WTC11 (cell line): Measurements from ENCODE around the gene PLCL2. TPM values are rescaled to one million over a fixed set of nuclear protein-coding genes. Genes with fewer than 3 reads are reported as not detected.
"Not testable (repeated sequence)": the region's sequence is repeated elsewhere in the genome, so short reads cannot be mapped to it uniquely, and the experiment has no call there.

Source experiments
- ATAC-seq: fragments of 200-7000 bp; cut with Tn5 transposase; 2 replicates; pipeline ENCODE4 v1.10.0; 2021; ENCODE audit warnings: mild to moderate bottlenecking, moderate library complexity
- CTCF ChIA-PET: fragments of 300-600 bp; sonication (Branson Sonifier 250); formaldehyde crosslinking; loops from one replicate; lab custom pipeline; 2021; ENCODE audit warnings: antibody characterized with exemption; lab: Charles Lee
- POLR2A ChIA-PET: fragments of 350-600 bp; sonication (Branson Sonifier 250); formaldehyde crosslinking; loops from one replicate; lab custom pipeline; 2021; ENCODE audit warnings: antibody characterized with exemption; lab: Charles Lee
- DNase-seq: peaks from one replicate; pipeline ENCODE4 v3.0.0; 2021; ENCODE audit warnings: low spot score
- H3K27ac Mint-ChIP-seq: 2 replicates; pipeline ENCODE4 v1.8.0; 2021; ENCODE audit warnings: mixed read lengths
- H3K27me3 Mint-ChIP-seq: 2 replicates; pipeline ENCODE4 v1.8.0; 2021; ENCODE audit warnings: low read depth, mild to moderate bottlenecking, moderate library complexity, mixed read lengths
- H3K36me3 Mint-ChIP-seq: 2 replicates; pipeline ENCODE4 v1.8.0; 2021; ENCODE audit warnings: mixed read lengths
- H3K4me1 Mint-ChIP-seq: 2 replicates; pipeline ENCODE4 v1.8.0; 2022; ENCODE audit warnings: mixed read lengths
- H3K4me3 Mint-ChIP-seq: 2 replicates; pipeline ENCODE4 v1.8.0; 2021; ENCODE audit warnings: mild to moderate bottlenecking, moderate library complexity, mixed read lengths
- H3K9me3 Mint-ChIP-seq: 2 replicates; pipeline ENCODE4 v1.8.0; 2021; ENCODE audit warnings: mixed read lengths
- CREB1 ChIP-seq: sonication (generic); formaldehyde crosslinking; IDR thresholded peaks from 2 replicates; pipeline ENCODE4 v1.8.0; 2023; ENCODE audit warnings: mild to moderate bottlenecking, missing genetic modification reagents
- GABPB1 ChIP-seq: sonication (generic); formaldehyde crosslinking; IDR thresholded peaks from 2 replicates; pipeline ENCODE4 v1.8.1; 2023; ENCODE audit warnings: mild to moderate bottlenecking, missing genetic modification reagents
- GRHL2 ChIP-seq: fragments of 250-450 bp; sonication (Bioruptor Pico); IDR thresholded peaks from 2 replicates; pipeline ENCODE4 v1.8.0; 2022; ENCODE audit warnings: mild to moderate bottlenecking, moderate library complexity; ENCODE audit not compliant: insufficient replicate concordance, severe bottlenecking
- IRF2 ChIP-seq: sonication (generic); formaldehyde crosslinking; IDR thresholded peaks from 2 replicates; pipeline ENCODE4 v1.8.0; 2022; ENCODE audit warnings: low read depth, missing genetic modification reagents, borderline replicate concordance
- NFATC4 ChIP-seq: fragments of 250-450 bp; sonication (Bioruptor Pico); IDR thresholded peaks from 2 replicates; pipeline ENCODE4 v1.9.0; 2021; ENCODE audit warnings: mild to moderate bottlenecking
- OVOL2 ChIP-seq: fragments of 250-450 bp; sonication (Bioruptor Pico); IDR thresholded peaks from 2 replicates; pipeline ENCODE4 v1.9.0; 2021; ENCODE audit warnings: mild to moderate bottlenecking, borderline replicate concordance
- TP53 ChIP-seq: sonication (generic); formaldehyde crosslinking; IDR thresholded peaks from 2 replicates; pipeline ENCODE4 v1.8.1; 2023; ENCODE audit warnings: mild to moderate bottlenecking, missing genetic modification reagents
- ZNF396 ChIP-seq: fragments of 250-450 bp; sonication (Bioruptor Pico); IDR thresholded peaks from 2 replicates; pipeline ENCODE4 v1.8.0; 2021; ENCODE audit warnings: mild to moderate bottlenecking, moderate library complexity, borderline replicate concordance
- ZNF671 ChIP-seq: fragments of 250-450 bp; sonication (Bioruptor Pico); IDR thresholded peaks from 2 replicates; pipeline ENCODE4 v1.8.0; 2021; ENCODE audit warnings: mild to moderate bottlenecking
- total RNA-seq: library from RNA; stranded (reverse); gene quantifications from 3 replicates; pipeline ENCODE4 v1.2.3, GENCODE V29; 2021
- TF ChIP-seq, protein P1 (sequence below): sonication (generic); formaldehyde crosslinking; IDR thresholded peaks from 2 replicates; pipeline ENCODE4 v1.8.1; 2023; ENCODE audit warnings: mild to moderate bottlenecking, missing genetic modification reagents, moderate library complexity
- TF ChIP-seq, protein P2 (sequence below): sonication (generic); formaldehyde crosslinking; IDR thresholded peaks from 2 replicates; pipeline ENCODE4 v1.8.1; 2023; ENCODE audit warnings: mild to moderate bottlenecking, missing genetic modification reagents
- TF ChIP-seq, protein P3 (sequence below): sonication (generic); formaldehyde crosslinking; IDR thresholded peaks from 2 replicates; pipeline ENCODE4 v1.8.1; 2022; ENCODE audit warnings: missing genetic modification reagents, borderline replicate concordance
- TF ChIP-seq, protein P4 (sequence below): fragments of 200-600 bp; IDR thresholded peaks from 2 replicates; pipeline ENCODE4 v1.8.0; 2022; ENCODE audit warnings: antibody characterized with exemption
- TF ChIP-seq, protein P5 (sequence below): sonication (generic); formaldehyde crosslinking; IDR thresholded peaks from 2 replicates; pipeline ENCODE4 v1.8.1; 2023; ENCODE audit warnings: mild to moderate bottlenecking, missing genetic modification reagents, borderline replicate concordance
- TF ChIP-seq, protein P6 (sequence below): sonication (generic); formaldehyde crosslinking; IDR thresholded peaks from 2 replicates; pipeline ENCODE4 v1.8.1; 2022; ENCODE audit warnings: low read depth, mild to moderate bottlenecking, moderate library complexity, missing genetic modification reagents, borderline replicate concordance
- TF ChIP-seq, protein P7 (sequence below): fragments of 250-450 bp; sonication (Bioruptor Pico); IDR thresholded peaks from 2 replicates; pipeline ENCODE4 v1.9.0; 2021; ENCODE audit warnings: moderate library complexity, mild to moderate bottlenecking, inconsistent platforms, borderline replicate concordance

The PLCL2 gene
- total RNA-seq, 1 experiment from 2014 or later, result 11.8 TPM

- Mint-ChIP-seq H3K4me1 (no peaks in the 10 kb centered on the region), H3K27me3 (no peaks in the 10 kb centered on the region), H3K4me3 (no peak overlapping the region), H3K27ac (no peak overlapping the region), H3K9me3 (peaks cover 12% of the 10 kb centered on the region), H3K36me3 (peaks cover 11% of the 10 kb centered on the region)
- ChIA-PET CTCF (no interaction called here), POLR2A (no interaction called here)
- ATAC-seq (no peak), DNase-seq (no peak)
- TF ChIP-seq, protein P1, sequence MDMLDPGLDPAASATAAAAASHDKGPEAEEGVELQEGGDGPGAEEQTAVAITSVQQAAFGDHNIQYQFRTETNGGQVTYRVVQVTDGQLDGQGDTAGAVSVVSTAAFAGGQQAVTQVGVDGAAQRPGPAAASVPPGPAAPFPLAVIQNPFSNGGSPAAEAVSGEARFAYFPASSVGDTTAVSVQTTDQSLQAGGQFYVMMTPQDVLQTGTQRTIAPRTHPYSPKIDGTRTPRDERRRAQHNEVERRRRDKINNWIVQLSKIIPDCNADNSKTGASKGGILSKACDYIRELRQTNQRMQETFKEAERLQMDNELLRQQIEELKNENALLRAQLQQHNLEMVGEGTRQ, result no peak
- TF ChIP-seq TP53 (CRISPR knock-in tag) (no peak), OVOL2 (CRISPR knock-in tag) (no peak), GABPB1 (CRISPR knock-in tag) (no peak), GRHL2 (CRISPR knock-in tag) (no peak), CREB1 (no peak)
- TF ChIP-seq, protein P2, sequence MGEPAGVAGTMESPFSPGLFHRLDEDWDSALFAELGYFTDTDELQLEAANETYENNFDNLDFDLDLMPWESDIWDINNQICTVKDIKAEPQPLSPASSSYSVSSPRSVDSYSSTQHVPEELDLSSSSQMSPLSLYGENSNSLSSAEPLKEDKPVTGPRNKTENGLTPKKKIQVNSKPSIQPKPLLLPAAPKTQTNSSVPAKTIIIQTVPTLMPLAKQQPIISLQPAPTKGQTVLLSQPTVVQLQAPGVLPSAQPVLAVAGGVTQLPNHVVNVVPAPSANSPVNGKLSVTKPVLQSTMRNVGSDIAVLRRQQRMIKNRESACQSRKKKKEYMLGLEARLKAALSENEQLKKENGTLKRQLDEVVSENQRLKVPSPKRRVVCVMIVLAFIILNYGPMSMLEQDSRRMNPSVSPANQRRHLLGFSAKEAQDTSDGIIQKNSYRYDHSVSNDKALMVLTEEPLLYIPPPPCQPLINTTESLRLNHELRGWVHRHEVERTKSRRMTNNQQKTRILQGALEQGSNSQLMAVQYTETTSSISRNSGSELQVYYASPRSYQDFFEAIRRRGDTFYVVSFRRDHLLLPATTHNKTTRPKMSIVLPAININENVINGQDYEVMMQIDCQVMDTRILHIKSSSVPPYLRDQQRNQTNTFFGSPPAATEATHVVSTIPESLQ (CRISPR knock-in tag), result no peak
- TF ChIP-seq, protein P3, sequence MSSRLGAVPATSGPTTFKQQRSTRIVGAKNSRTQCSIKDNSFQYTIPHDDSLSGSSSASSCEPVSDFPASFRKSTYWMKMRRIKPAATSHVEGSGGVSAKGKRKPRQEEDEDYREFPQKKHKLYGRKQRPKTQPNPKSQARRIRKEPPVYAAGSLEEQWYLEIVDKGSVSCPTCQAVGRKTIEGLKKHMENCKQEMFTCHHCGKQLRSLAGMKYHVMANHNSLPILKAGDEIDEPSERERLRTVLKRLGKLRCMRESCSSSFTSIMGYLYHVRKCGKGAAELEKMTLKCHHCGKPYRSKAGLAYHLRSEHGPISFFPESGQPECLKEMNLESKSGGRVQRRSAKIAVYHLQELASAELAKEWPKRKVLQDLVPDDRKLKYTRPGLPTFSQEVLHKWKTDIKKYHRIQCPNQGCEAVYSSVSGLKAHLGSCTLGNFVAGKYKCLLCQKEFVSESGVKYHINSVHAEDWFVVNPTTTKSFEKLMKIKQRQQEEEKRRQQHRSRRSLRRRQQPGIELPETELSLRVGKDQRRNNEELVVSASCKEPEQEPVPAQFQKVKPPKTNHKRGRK, result no peak
Observed at GRCh38 chr3:16978921-16979271, 94.1 kb downstream of the PLCL2 start.

GRCh38 chr3:16979769-16980515 lies 95.2 kb downstream of the PLCL2 start:
- peaks cover 11% of the 10 kb centered on the region for H3K36me3 Mint-ChIP-seq
- DNase-seq, H3K4me1 Mint-ChIP-seq, ATAC-seq, H3K9me3 Mint-ChIP-seq, H3K4me3 Mint-ChIP-seq, H3K27me3 Mint-ChIP-seq, CTCF ChIA-PET, H3K27ac Mint-ChIP-seq, POLR2A ChIA-PET: not testable (repeated sequence)

DNA sequence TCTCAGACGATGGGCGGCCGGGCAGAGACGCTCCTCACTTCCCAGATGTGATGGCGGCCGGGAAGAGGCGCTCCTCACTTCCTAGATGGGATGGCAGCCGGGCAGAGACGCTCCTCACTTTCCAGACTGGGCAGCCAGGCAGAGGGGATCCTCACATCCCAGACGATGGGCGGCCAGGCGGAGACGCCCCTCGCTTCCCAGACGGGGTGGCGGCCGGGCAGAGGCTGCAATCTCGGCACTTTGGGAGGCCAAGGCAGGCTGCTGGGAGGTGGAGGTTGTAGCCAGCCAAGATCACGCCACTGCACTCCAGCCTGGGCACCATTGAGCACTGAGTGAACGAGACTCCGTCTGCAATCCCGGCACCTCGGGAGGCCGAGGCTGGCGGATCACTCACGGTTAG lies 95.8 kb downstream of the PLCL2 start:
- H3K27me3 Mint-ChIP-seq, CTCF ChIA-PET, POLR2A ChIA-PET: not testable (repeated sequence)

DNA sequence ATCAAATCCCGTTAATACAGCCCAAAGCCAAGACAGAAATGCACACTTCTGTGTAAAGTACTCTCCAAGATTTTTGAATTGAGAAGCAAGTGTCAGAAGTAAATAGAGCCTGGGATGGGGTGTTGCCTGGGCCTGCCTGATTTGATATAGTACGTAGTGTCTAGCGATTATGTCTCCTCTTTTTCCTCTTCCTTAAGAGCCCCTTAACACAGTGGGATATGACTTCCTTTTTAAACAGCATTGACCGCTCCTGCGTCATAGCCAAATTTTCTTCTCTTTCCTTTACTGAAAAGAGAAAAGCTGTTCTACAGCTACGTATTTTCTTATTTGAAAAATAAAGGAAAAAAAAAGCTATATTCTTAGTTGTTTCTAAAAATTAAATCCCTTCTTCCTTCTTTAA lies 97.7 kb downstream of the PLCL2 start:
- no peak overlapping the region for H3K4me3 Mint-ChIP-seq
- POLR2A ChIA-PET, result no interaction called here
- no peaks in the 10 kb centered on the region for H3K4me1 Mint-ChIP-seq
- TF ChIP-seq, protein P4, sequence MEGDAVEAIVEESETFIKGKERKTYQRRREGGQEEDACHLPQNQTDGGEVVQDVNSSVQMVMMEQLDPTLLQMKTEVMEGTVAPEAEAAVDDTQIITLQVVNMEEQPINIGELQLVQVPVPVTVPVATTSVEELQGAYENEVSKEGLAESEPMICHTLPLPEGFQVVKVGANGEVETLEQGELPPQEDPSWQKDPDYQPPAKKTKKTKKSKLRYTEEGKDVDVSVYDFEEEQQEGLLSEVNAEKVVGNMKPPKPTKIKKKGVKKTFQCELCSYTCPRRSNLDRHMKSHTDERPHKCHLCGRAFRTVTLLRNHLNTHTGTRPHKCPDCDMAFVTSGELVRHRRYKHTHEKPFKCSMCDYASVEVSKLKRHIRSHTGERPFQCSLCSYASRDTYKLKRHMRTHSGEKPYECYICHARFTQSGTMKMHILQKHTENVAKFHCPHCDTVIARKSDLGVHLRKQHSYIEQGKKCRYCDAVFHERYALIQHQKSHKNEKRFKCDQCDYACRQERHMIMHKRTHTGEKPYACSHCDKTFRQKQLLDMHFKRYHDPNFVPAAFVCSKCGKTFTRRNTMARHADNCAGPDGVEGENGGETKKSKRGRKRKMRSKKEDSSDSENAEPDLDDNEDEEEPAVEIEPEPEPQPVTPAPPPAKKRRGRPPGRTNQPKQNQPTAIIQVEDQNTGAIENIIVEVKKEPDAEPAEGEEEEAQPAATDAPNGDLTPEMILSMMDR, result no peak
- TF ChIP-seq ZNF396, result no peak
- TF ChIP-seq IRF2, result no peak
- TF ChIP-seq, protein P5, sequence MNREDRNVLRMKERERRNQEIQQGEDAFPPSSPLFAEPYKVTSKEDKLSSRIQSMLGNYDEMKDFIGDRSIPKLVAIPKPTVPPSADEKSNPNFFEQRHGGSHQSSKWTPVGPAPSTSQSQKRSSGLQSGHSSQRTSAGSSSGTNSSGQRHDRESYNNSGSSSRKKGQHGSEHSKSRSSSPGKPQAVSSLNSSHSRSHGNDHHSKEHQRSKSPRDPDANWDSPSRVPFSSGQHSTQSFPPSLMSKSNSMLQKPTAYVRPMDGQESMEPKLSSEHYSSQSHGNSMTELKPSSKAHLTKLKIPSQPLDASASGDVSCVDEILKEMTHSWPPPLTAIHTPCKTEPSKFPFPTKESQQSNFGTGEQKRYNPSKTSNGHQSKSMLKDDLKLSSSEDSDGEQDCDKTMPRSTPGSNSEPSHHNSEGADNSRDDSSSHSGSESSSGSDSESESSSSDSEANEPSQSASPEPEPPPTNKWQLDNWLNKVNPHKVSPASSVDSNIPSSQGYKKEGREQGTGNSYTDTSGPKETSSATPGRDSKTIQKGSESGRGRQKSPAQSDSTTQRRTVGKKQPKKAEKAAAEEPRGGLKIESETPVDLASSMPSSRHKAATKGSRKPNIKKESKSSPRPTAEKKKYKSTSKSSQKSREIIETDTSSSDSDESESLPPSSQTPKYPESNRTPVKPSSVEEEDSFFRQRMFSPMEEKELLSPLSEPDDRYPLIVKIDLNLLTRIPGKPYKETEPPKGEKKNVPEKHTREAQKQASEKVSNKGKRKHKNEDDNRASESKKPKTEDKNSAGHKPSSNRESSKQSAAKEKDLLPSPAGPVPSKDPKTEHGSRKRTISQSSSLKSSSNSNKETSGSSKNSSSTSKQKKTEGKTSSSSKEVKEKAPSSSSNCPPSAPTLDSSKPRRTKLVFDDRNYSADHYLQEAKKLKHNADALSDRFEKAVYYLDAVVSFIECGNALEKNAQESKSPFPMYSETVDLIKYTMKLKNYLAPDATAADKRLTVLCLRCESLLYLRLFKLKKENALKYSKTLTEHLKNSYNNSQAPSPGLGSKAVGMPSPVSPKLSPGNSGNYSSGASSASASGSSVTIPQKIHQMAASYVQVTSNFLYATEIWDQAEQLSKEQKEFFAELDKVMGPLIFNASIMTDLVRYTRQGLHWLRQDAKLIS, result no peak
- TF ChIP-seq, protein P6, sequence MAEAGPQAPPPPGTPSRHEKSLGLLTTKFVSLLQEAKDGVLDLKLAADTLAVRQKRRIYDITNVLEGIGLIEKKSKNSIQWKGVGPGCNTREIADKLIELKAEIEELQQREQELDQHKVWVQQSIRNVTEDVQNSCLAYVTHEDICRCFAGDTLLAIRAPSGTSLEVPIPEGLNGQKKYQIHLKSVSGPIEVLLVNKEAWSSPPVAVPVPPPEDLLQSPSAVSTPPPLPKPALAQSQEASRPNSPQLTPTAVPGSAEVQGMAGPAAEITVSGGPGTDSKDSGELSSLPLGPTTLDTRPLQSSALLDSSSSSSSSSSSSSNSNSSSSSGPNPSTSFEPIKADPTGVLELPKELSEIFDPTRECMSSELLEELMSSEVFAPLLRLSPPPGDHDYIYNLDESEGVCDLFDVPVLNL, result no peak
- TF ChIP-seq NFATC4 (CRISPR knock-in tag), result no peak
- TF ChIP-seq TP53 (CRISPR knock-in tag), result no peak
- no peak for TF ChIP-seq ZNF671 (CRISPR knock-in tag)
- TF ChIP-seq, protein P7, sequence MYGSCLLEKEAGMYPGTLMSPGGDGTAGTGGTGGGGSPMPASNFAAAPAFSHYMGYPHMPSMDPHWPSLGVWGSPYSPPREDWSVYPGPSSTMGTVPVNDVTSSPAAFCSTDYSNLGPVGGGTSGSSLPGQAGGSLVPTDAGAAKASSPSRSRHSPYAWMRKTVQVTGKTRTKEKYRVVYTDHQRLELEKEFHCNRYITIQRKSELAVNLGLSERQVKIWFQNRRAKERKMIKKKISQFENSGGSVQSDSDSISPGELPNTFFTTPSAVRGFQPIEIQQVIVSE (CRISPR knock-in tag), result no peak
- TF ChIP-seq OVOL2 (CRISPR knock-in tag), result no peak

More for the DNA sequence above, 95.8 kb downstream of the PLCL2 start:
- H3K27ac Mint-ChIP-seq, ATAC-seq, H3K4me3 Mint-ChIP-seq, H3K9me3 Mint-ChIP-seq, H3K4me1 Mint-ChIP-seq, DNase-seq: not testable (repeated sequence)
- peaks cover 11% of the 10 kb centered on the region for H3K36me3 Mint-ChIP-seq

More for the DNA sequence above, 97.7 kb downstream of the PLCL2 start:
- Mint-ChIP-seq H3K27me3 (peaks cover 14% of the 10 kb centered on the region), H3K27ac (no peak overlapping the region), H3K36me3 (peaks cover 11% of the 10 kb centered on the region), H3K9me3 (peaks cover 5% of the 10 kb centered on the region; the same call in 1 of the 2 replicates)
- DNase-seq (no peak), ATAC-seq (no peak)
- CTCF ChIA-PET, result no interaction called here
